RWPE2 (cell line): ENCODE data around the gene KRT79.

Source experiments
- ATAC-seq: fragments of 200-7000 bp; cut with Tn5 transposase; 3 replicates; pipeline ENCODE4 v1.9.1; 2021; ENCODE audit warnings: low read depth
- DNase-seq: peaks from one replicate; pipeline ENCODE4 v3.0.0-alpha.2; 2020; ENCODE audit warnings: low spot score
- H3K27ac ChIP-seq: fragments of 450-650 bp; 2 replicates; pipeline ENCODE4 v1.5.1; 2017; ENCODE audit warnings: mild to moderate bottlenecking; ENCODE audit not compliant: poor library complexity, severe bottlenecking
- H3K27me3 ChIP-seq: fragments of 250-450 bp; sonication (Bioruptor Pico); 2 replicates; pipeline ENCODE4 v1.5.1; 2021; ENCODE audit warnings: mild to moderate bottlenecking, moderate library complexity; ENCODE audit not compliant: insufficient read depth, poor library complexity, severe bottlenecking
- H3K36me3 ChIP-seq: fragments of 250-450 bp; sonication (Bioruptor Pico); 2 replicates; pipeline ENCODE4 v1.5.1; 2020; ENCODE audit warnings: low read depth, mild to moderate bottlenecking, moderate library complexity
- H3K4me1 ChIP-seq: fragments of 250-450 bp; sonication (Bioruptor Pico); 2 replicates; pipeline ENCODE4 v1.5.1; 2021; ENCODE audit warnings: mild to moderate bottlenecking, moderate library complexity; ENCODE audit not compliant: insufficient read depth, poor library complexity, severe bottlenecking
- H3K4me3 ChIP-seq: fragments of 250-450 bp; sonication (Bioruptor Pico); 2 replicates; pipeline ENCODE4 v1.5.1; 2021; ENCODE audit warnings: mild to moderate bottlenecking, moderate library complexity; ENCODE audit not compliant: severe bottlenecking
- H3K9me3 ChIP-seq: fragments of 250-450 bp; sonication (Bioruptor Pico); 2 replicates; pipeline ENCODE4 v1.5.1; 2021; ENCODE audit warnings: mild to moderate bottlenecking, moderate library complexity; ENCODE audit not compliant: severe bottlenecking
- CTCF ChIP-seq: fragments of 450-650 bp; IDR thresholded peaks from one replicate; pipeline ENCODE4 v1.5.1; 2017; ENCODE audit warnings: mild to moderate bottlenecking, moderate library complexity; ENCODE audit not compliant: poor library complexity, severe bottlenecking

The KRT79 gene

GRCh38 chr12:52807544-52808470 is 26.3 kb downstream of the KRT79 start:
- ATAC-seq (no peak), DNase-seq (no peak)
- Histone ChIP-seq H3K4me1 (no peaks in the 10 kb centered on the region), H3K4me3 (no peak overlapping the region), H3K27me3 (no peaks in the 10 kb centered on the region), H3K27ac (no peak overlapping the region), H3K36me3 (no peaks in the 10 kb centered on the region), H3K9me3 (no peaks in the 10 kb centered on the region)
- no peak for TF ChIP-seq CTCF

- H3K9me3 ChIP-seq: no peaks in the 10 kb centered on the region
- TF ChIP-seq CTCF: no peak
- no peaks in the 10 kb centered on the region for H3K4me1 ChIP-seq
- no peak overlapping the region for H3K27ac ChIP-seq
- DNase-seq: no peak
- H3K36me3 ChIP-seq: no peaks in the 10 kb centered on the region
- no peak for ATAC-seq
- no peak overlapping the region for H3K4me3 ChIP-seq
- no peaks in the 10 kb centered on the region for H3K27me3 ChIP-seq
Observed at GRCh38 chr12:52806821-52807543, 27.1 kb downstream of the KRT79 start.

GRCh38 chr12:52806169-52806811 is 27.8 kb downstream of the KRT79 start:
- no peak for TF ChIP-seq CTCF
- H3K27me3 ChIP-seq: no peaks in the 10 kb centered on the region

GRCh38 chr12:52805739-52806138 is 28.4 kb downstream of the KRT79 start:
- H3K27ac ChIP-seq: no peak overlapping the region
- peaks cover 4% of the 10 kb centered on the region for H3K4me1 ChIP-seq
- no peaks in the 10 kb centered on the region for H3K27me3 ChIP-seq
- no peaks in the 10 kb centered on the region for H3K9me3 ChIP-seq
- H3K36me3 ChIP-seq: no peaks in the 10 kb centered on the region
- DNase-seq: no peak
- H3K4me3 ChIP-seq: no peak overlapping the region
- no peak for ATAC-seq
- TF ChIP-seq CTCF: no peak

More at GRCh38 chr12:52806169-52806811, 27.8 kb downstream of the KRT79 start:
- no peak overlapping the region for H3K27ac ChIP-seq
- DNase-seq: no peak
- no peak for ATAC-seq
- H3K4me1 ChIP-seq: no peaks in the 10 kb centered on the region
- H3K4me3 ChIP-seq: no peak overlapping the region
- no peaks in the 10 kb centered on the region for H3K36me3 ChIP-seq
- H3K9me3 ChIP-seq: no peaks in the 10 kb centered on the region
